Panc1 (cell line): ENCODE results near the gene TMEM242.

Experiments used
- CTCF ChIP-seq: fragments of 450-650 bp; IDR thresholded peaks from 2 replicates; pipeline ENCODE4 v1.5.1; 2017; ENCODE audit warnings: mild to moderate bottlenecking
- POLR2AphosphoS5 ChIP-seq: IDR thresholded peaks from 2 replicates; pipeline ENCODE4 v1.6.1; 2012; ENCODE audit warnings: mild to moderate bottlenecking, low read depth, low read length, moderate library complexity
- SIN3A ChIP-seq: IDR thresholded peaks from 2 replicates; pipeline ENCODE4 v1.6.1; 2012; ENCODE audit warnings: low read depth, mild to moderate bottlenecking, low read length, moderate library complexity, borderline replicate concordance; ENCODE audit not compliant: insufficient read depth
- TCF7L2 ChIP-seq: IDR thresholded peaks from 2 replicates; pipeline ENCODE4 v1.6.1; 2011; ENCODE audit warnings: mild to moderate bottlenecking, low read depth, low read length, inconsistent platforms

- TF ChIP-seq CTCF (no peak), SIN3A (no peak), POLR2AphosphoS5 (no peak), TCF7L2 (no peak)
Observed at GRCh38 chr6:157261606-157262005, 61.7 kb downstream of the TMEM242 start.
